ENCODE data around the gene TSPEAR. TPM values are rescaled to one million over a fixed set of nuclear protein-coding genes. Genes with fewer than 3 reads are reported as not detected.

Gene TSPEAR
- total RNA-seq, 2 experiments from 2014 or later = not detected

DNA sequence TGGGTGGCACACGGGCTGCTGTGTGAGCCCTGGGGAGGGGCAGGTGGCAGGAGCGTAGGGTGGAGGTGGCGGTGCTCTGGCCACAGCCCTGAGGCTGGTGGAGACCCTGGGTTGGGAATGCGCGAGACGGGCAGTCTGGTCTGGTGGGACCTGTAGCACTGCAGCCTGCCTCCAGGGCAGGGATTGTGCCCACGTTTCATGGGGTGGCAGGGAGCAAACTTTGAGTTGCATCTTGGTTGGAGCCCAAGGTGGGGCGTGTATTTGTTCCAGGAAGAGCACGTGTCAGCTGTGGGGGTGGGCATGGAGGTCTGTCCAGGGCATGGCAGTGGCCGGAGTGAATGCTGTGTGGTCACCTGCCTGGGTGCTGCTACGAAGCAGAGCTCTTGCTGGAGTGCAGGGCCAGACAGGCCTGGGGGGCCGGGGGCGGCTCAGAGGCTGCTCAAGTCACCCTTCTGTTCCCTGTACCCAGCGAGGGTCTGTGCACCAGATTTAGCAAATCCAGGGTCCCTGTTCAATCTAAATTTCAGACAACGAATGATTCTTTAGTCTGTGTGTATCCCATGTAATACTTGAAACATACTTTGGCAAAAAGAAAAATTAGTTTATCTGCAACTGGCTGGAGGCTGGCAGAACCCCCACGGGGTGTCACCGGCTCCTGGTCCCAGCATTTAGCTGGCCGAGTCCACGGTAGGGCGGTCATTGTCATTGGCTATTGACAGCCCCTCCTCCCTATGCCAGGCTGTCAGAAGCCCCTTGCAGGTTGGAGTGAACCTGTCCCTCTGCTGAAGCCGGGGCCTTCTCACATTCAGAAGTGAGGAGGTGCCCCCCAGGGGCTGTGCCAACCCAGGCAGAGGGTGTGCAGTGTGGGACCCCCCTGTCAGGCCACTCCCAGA, 198.6 kb downstream of the TSPEAR start:
- Histone ChIP-seq H3K36me3 (ENCODE audit: insufficient read depth, low read length) (no peaks in the 10 kb centered on the region), H2AFZ (ENCODE audit: low read length) (no peak overlapping the region), H3K4me3 (ENCODE audit: low read depth, low read length, poor library complexity, severe bottlenecking) (no peak overlapping the region), H3K27ac (ENCODE audit: low read depth, low read length, poor library complexity, severe bottlenecking) (no peak overlapping the region), H3K79me2 (ENCODE audit: insufficient read depth, low read depth, low read length) (no peaks in the 10 kb centered on the region), H3K4me1 (ENCODE audit: insufficient read depth, low read length, poor library complexity, severe bottlenecking) (no peaks in the 10 kb centered on the region), H4K20me1 (ENCODE audit: insufficient read depth, low read length) (no peaks in the 10 kb centered on the region), H3K9me2 (ENCODE audit: insufficient read depth, low read length) (no peaks in the 10 kb centered on the region), H3K4me2 (ENCODE audit: low read length) (no peak overlapping the region), H3K9me3 (ENCODE audit: low read length) (no peaks in the 10 kb centered on the region)
- no TSS peak for BruUV-seq (replicated peaks)
- intact Hi-C loops (cut with micrococcal nuclease; ENCODE audit: unreplicated experiment) = no loop called here
- TF ChIP-seq, protein P1, sequence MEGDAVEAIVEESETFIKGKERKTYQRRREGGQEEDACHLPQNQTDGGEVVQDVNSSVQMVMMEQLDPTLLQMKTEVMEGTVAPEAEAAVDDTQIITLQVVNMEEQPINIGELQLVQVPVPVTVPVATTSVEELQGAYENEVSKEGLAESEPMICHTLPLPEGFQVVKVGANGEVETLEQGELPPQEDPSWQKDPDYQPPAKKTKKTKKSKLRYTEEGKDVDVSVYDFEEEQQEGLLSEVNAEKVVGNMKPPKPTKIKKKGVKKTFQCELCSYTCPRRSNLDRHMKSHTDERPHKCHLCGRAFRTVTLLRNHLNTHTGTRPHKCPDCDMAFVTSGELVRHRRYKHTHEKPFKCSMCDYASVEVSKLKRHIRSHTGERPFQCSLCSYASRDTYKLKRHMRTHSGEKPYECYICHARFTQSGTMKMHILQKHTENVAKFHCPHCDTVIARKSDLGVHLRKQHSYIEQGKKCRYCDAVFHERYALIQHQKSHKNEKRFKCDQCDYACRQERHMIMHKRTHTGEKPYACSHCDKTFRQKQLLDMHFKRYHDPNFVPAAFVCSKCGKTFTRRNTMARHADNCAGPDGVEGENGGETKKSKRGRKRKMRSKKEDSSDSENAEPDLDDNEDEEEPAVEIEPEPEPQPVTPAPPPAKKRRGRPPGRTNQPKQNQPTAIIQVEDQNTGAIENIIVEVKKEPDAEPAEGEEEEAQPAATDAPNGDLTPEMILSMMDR (conservative IDR thresholded peaks at IDR 0.05; ENCODE audit: low read length) = no peak
- TF ChIP-seq EZH2phosphoT487 (IDR thresholded peaks at IDR 0.05; ENCODE audit: borderline replicate concordance, low read depth, low read length) = no peak
- CTCF ChIA-PET (ENCODE audit: unreplicated experiment) = no interaction called here
- DNase-seq (ENCODE audit: low spot score) = no peak
- POLR2A ChIA-PET = no interaction called here

DNA sequence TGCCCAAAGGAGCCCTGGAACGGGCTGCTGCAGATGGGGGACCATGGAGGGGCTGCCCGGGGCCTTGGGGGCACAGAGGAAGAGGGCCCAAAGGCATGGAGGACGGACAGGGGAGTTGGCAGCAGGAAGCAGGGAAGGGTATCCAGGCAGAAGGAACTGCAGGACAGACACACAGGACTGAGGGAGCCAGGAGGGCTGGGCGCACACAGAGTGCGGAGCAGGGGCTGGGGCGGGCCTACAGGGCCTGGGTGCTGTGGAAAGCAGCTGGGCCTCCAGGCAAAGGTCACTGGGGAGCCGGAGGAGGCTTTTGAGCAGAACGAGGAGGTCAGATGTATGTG, 199.5 kb downstream of the TSPEAR start:
- intact Hi-C loops (cut with micrococcal nuclease; ENCODE audit: unreplicated experiment) = no loop called here
- Histone ChIP-seq H3K27ac (ENCODE audit: low read depth, low read length, poor library complexity, severe bottlenecking) (no peak overlapping the region), H3K9me2 (ENCODE audit: insufficient read depth, low read length) (no peaks in the 10 kb centered on the region), H3K4me3 (ENCODE audit: low read depth, low read length, poor library complexity, severe bottlenecking) (no peak overlapping the region), H4K20me1 (ENCODE audit: insufficient read depth, low read length) (no peaks in the 10 kb centered on the region), H3K4me1 (ENCODE audit: insufficient read depth, low read length, poor library complexity, severe bottlenecking) (no peaks in the 10 kb centered on the region), H3K36me3 (ENCODE audit: insufficient read depth, low read length) (no peaks in the 10 kb centered on the region), H3K79me2 (ENCODE audit: insufficient read depth, low read depth, low read length) (no peaks in the 10 kb centered on the region), H3K4me2 (ENCODE audit: low read length) (no peak overlapping the region), H3K9me3 (ENCODE audit: low read length) (no peaks in the 10 kb centered on the region), H2AFZ (ENCODE audit: low read length) (no peak overlapping the region)
- DNase-seq (ENCODE audit: low spot score) = no peak
- TF ChIP-seq, protein P1 (conservative IDR thresholded peaks at IDR 0.05; ENCODE audit: low read length) = no peak
- TF ChIP-seq EZH2phosphoT487 (IDR thresholded peaks at IDR 0.05; ENCODE audit: borderline replicate concordance, low read depth, low read length) = no peak
- CTCF ChIA-PET (ENCODE audit: unreplicated experiment) = no interaction called here
- BruUV-seq (replicated peaks) = no TSS peak
- POLR2A ChIA-PET = no interaction called here

DNA sequence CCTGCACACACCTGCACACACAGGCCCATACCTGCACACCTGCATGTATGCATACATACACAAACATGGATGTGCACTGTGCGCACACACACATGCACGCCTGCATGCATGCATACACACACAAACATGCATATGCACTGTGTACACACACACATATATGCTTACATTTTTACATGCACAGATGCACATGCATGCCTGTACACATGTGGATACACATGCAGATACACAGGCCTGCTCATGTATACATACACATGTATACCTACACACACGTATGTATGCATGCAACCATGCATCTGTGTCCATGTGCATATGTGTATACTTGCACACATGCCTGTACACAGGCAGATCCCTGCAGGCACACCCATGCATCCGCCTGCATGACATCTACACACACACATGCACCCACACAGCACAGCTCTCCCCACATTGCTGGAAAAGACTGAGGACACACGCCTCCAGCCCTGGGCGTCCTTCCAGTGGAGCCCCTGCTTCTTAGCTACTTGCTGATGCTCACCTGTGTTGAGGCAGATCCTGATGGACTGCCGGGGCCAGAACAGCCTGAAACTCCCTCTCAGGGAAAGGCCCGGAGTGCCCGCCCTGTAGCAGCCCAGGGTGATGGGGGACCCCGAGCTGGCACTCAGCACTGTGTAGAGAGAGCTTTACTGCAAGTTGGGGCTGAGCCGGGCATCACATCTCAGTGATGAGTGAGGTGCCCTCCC, 200.0 kb downstream of the TSPEAR start:
- Histone ChIP-seq H4K20me1 (ENCODE audit: insufficient read depth, low read length) (no peaks in the 10 kb centered on the region), H2AFZ (ENCODE audit: low read length) (no peak overlapping the region), H3K79me2 (ENCODE audit: insufficient read depth, low read depth, low read length) (no peaks in the 10 kb centered on the region), H3K36me3 (ENCODE audit: insufficient read depth, low read length) (no peaks in the 10 kb centered on the region), H3K9me2 (ENCODE audit: insufficient read depth, low read length) (no peaks in the 10 kb centered on the region), H3K9me3 (ENCODE audit: low read length) (no peaks in the 10 kb centered on the region), H3K27ac (ENCODE audit: low read depth, low read length, poor library complexity, severe bottlenecking) (no peak overlapping the region), H3K4me2 (ENCODE audit: low read length) (no peak overlapping the region), H3K4me1 (ENCODE audit: insufficient read depth, low read length, poor library complexity, severe bottlenecking) (no peaks in the 10 kb centered on the region), H3K4me3 (ENCODE audit: low read depth, low read length, poor library complexity, severe bottlenecking) (no peak overlapping the region)
- POLR2A ChIA-PET = no interaction called here
- TF ChIP-seq, protein P1 (conservative IDR thresholded peaks at IDR 0.05; ENCODE audit: low read length) = no peak
- no peak for TF ChIP-seq EZH2phosphoT487 (IDR thresholded peaks at IDR 0.05; ENCODE audit: borderline replicate concordance, low read depth, low read length)
- CTCF ChIA-PET (ENCODE audit: unreplicated experiment) = no interaction called here
- BruUV-seq (replicated peaks) = no TSS peak
- no peak for DNase-seq (ENCODE audit: low spot score)
- intact Hi-C loops (cut with micrococcal nuclease; ENCODE audit: unreplicated experiment) = no loop called here

Data from OCI-LY7 (cell line).